NCI-H1436 (cell line): ENCODE measurements around the gene IL19.
"Not testable (repeated sequence)": the region's sequence is repeated elsewhere in the genome, so short reads cannot be mapped to it uniquely, and the experiment has no call there.

ENCODE experiments used
- DNase-seq: peaks from one replicate; lab custom pipeline; 2025; lab: John Stamatoyannopoulos, UW

Gene IL19

GRCh38 chr1:206741142-206741701 is 29.4 kb upstream of the IL19 start:
- no peak for DNase-seq

- no peak for DNase-seq
These were observed 27.7 kb upstream of the IL19 start for GRCh38 chr1:206742719-206743383.

GRCh38 chr1:206744683-206745082 is 25.9 kb upstream of the IL19 start:
- DNase-seq: no peak

GRCh38 chr1:206745301-206745700 is 25.3 kb upstream of the IL19 start:
- no peak for DNase-seq

GRCh38 chr1:206748348-206749030 is 22.1 kb upstream of the IL19 start:
- no peak for DNase-seq

- no peak for DNase-seq
These were observed 18.7 kb upstream of the IL19 start for GRCh38 chr1:206751891-206752290.

- DNase-seq: no peak
These were observed 18.1 kb upstream of the IL19 start for GRCh38 chr1:206752481-206752880.

- no peak for DNase-seq
These were observed 17.4 kb upstream of the IL19 start for GRCh38 chr1:206753141-206753540.

GRCh38 chr1:206754011-206754410 is 16.6 kb upstream of the IL19 start:
- DNase-seq: no peak

GRCh38 chr1:206757524-206758266 is 12.9 kb upstream of the IL19 start:
- no peak for DNase-seq

- DNase-seq: no peak
These were observed 10.0 kb upstream of the IL19 start for GRCh38 chr1:206760590-206760989.

GRCh38 chr1:206761159-206761768 is 9.3 kb upstream of the IL19 start:
- no peak for DNase-seq

- not testable (repeated sequence) for DNase-seq
These were observed 7.7 kb upstream of the IL19 start for GRCh38 chr1:206762741-206763364.

GRCh38 chr1:206765771-206766170 is 4.8 kb upstream of the IL19 start:
- not testable (repeated sequence) for DNase-seq

- DNase-seq: no peak
These were observed 4.2 kb upstream of the IL19 start for GRCh38 chr1:206766251-206766856.

- DNase-seq: no peak
These were observed 1.9 kb upstream of the IL19 start for GRCh38 chr1:206768472-206769303.

- no peak for DNase-seq
These were observed 1.3 kb upstream of the IL19 start for GRCh38 chr1:206769304-206769731.

GRCh38 chr1:206771338-206771692 is 742 bp downstream of the IL19 start:
- DNase-seq: no peak

- no peak for DNase-seq
These were observed 1.8 kb downstream of the IL19 start, which contains the start of gene IL10 for GRCh38 chr1:206772243-206772937. Gene IL10 (minus strand): TSS chr1:206772494. CDS start chr1:206772435, 59 bp downstream.

- DNase-seq: no peak
These were observed 3.5 kb downstream of the IL19 start for GRCh38 chr1:206774093-206774492.
